Trophoblast cell (in vitro differentiated cells and primary cell): ENCODE results near the gene FBXW5.

Experiments used
- DNase-seq, 2 donors: peaks; one replicate each; pipeline ENCODE4 v3.0.0-alpha.2; 2016
- H2AFZ ChIP-seq: 2 replicates; pipeline ENCODE4 v1.6.1; 2013; ENCODE audit warnings: low read length, moderate library complexity, mild to moderate bottlenecking; ENCODE audit not compliant: insufficient read depth, poor library complexity
- H2AK5ac ChIP-seq: 2 replicates; pipeline ENCODE4 v1.6.1; 2013; ENCODE audit warnings: mild to moderate bottlenecking, low read length
- H2BK120ac ChIP-seq: 2 replicates; pipeline ENCODE4 v1.6.1; 2013; ENCODE audit warnings: low read length, mild to moderate bottlenecking, moderate library complexity; ENCODE audit not compliant: insufficient read depth, poor library complexity
- H2BK12ac ChIP-seq: 2 replicates; pipeline ENCODE4 v1.6.1; 2013; ENCODE audit warnings: mild to moderate bottlenecking, low read length, moderate library complexity
- H2BK5ac ChIP-seq: 2 replicates; pipeline ENCODE4 v1.6.1; 2013; ENCODE audit warnings: low read length, low read depth, moderate library complexity, mild to moderate bottlenecking; ENCODE audit not compliant: poor library complexity
- H3K14ac ChIP-seq: 2 replicates; pipeline ENCODE4 v1.6.1; 2013; ENCODE audit warnings: mild to moderate bottlenecking, low read length
- H3K18ac ChIP-seq: 2 replicates; pipeline ENCODE4 v1.6.1; 2013; ENCODE audit warnings: mild to moderate bottlenecking, low read length
- H3K23ac ChIP-seq: 2 replicates; pipeline ENCODE4 v1.6.1; 2013; ENCODE audit warnings: low read length
- H3K27ac ChIP-seq: 2 replicates; pipeline ENCODE4 v1.5.1; 2013; ENCODE audit warnings: low read depth, mild to moderate bottlenecking, inconsistent platforms, low read length, moderate library complexity
- H3K27me3 ChIP-seq: 2 replicates; pipeline ENCODE4 v1.6.1; 2013; ENCODE audit warnings: inconsistent platforms, mild to moderate bottlenecking, low read length, moderate library complexity; ENCODE audit not compliant: insufficient read depth
- H3K36me3 ChIP-seq, 2 experiments: 1 replicate in 1 of 2; 2 replicates in 1 of 2; pipeline ENCODE4 v1.6.1; 2013; ENCODE audit warnings: low read length in 2 of 2, mild to moderate bottlenecking in 2 of 2, moderate library complexity in 1 of 2; ENCODE audit not compliant: insufficient read depth in 2 of 2, control insufficient read depth in 1 of 2
- H3K4ac ChIP-seq: 2 replicates; pipeline ENCODE4 v1.6.1; 2013; ENCODE audit warnings: low read depth, mild to moderate bottlenecking, low read length, moderate library complexity
- H3K4me1 ChIP-seq, 2 experiments: 1 replicate in 1 of 2; 2 replicates in 1 of 2; pipeline ENCODE4 v1.6.1; 2013; ENCODE audit warnings: low read length in 2 of 2, mild to moderate bottlenecking in 2 of 2, moderate library complexity in 1 of 2; ENCODE audit not compliant: insufficient read depth in 2 of 2, control insufficient read depth in 1 of 2
- H3K4me2 ChIP-seq: 2 replicates; pipeline ENCODE4 v1.6.1; 2013; ENCODE audit warnings: inconsistent platforms, mild to moderate bottlenecking, low read length, moderate library complexity
- H3K4me3 ChIP-seq: 2 replicates; pipeline ENCODE4 v1.5.1; 2013; ENCODE audit warnings: mild to moderate bottlenecking, low read depth, low read length, inconsistent platforms
- H3K79me1 ChIP-seq: one replicate; pipeline ENCODE4 v1.6.1; 2013; ENCODE audit warnings: low read length
- H3K79me2 ChIP-seq: 2 replicates; pipeline ENCODE4 v1.6.1; 2013; ENCODE audit warnings: low read length, mild to moderate bottlenecking; ENCODE audit not compliant: control insufficient read depth, insufficient read depth, poor library complexity
- H3K9ac ChIP-seq: 2 replicates; pipeline ENCODE4 v1.6.1; 2013; ENCODE audit warnings: mild to moderate bottlenecking, low read length
- H3K9me3 ChIP-seq: 2 replicates; pipeline ENCODE4 v1.6.1; 2013; ENCODE audit warnings: low read depth, mild to moderate bottlenecking, control low read depth, inconsistent platforms, low read length; ENCODE audit not compliant: insufficient read depth
- H4K12ac ChIP-seq: 2 replicates; pipeline ENCODE4 v1.6.1; 2013; ENCODE audit warnings: low read depth, mild to moderate bottlenecking, low read length, moderate library complexity
- H4K8ac ChIP-seq: 2 replicates; pipeline ENCODE4 v1.6.1; 2013; ENCODE audit warnings: low read depth, mild to moderate bottlenecking, low read length, moderate library complexity
- H4K91ac ChIP-seq: one replicate; pipeline ENCODE4 v1.6.1; 2013; ENCODE audit warnings: low read depth, mild to moderate bottlenecking, low read length, moderate library complexity
- WGBS: extraction: QIAGEN DNeasy Blood & Tissue Kit; methylation state at CpG from one replicate; pipeline ENCODE4 v1.1.7; 2013; ENCODE audit warnings: missing lambda C conversion rate; ENCODE audit not compliant: insufficient read length, insufficient coverage; ENCODE audit errors: extremely low coverage; 5-methylcytosine and 5-hydroxymethylcytosine counted together

The FBXW5 gene

DNA sequence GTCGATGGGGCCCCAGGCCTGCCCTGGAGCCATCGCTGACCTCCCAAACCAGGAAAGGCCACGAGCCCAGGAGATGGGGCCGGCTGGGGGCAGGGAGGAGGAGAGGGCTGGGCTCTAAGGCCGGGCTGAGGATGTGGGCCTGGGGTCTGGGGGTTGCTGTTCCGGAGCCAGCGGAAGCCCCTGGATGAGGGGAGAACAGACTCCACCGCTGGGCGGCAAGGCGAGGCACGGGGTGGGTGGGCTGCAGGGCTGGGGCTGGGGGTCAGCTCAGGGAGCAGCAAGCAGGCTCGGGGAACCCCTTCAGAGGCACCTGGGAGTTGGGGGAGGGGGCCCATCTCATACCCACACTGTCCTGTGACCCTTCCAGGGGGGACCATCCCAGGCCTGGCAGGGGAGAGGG is 19.2 kb upstream of the FBXW5 start:
- H2BK12ac ChIP-seq = no peak overlapping the region
- no peak overlapping the region for H2AK5ac ChIP-seq
- DNase-seq = peak; percentile 13 to 17
- no peak overlapping the region for H4K8ac ChIP-seq
- H4K91ac ChIP-seq = peak overlapping the region; percentile 77
- H3K4me1 ChIP-seq = peaks cover 3% of the 10 kb centered on the region in 2 experiments
- H3K9me3 ChIP-seq = peaks cover 2% of the 10 kb centered on the region
- no peak overlapping the region for H4K12ac ChIP-seq
- H3K27ac ChIP-seq = no peak overlapping the region
- H3K14ac ChIP-seq = no peak overlapping the region
- H2BK5ac ChIP-seq = no peak overlapping the region
- no peak overlapping the region for H3K23ac ChIP-seq
- H3K9ac ChIP-seq = no peak overlapping the region
- no CpG with 5 or more reads among the region's 12 CpGs for WGBS
- peak overlapping the region; percentile 37 for H2BK120ac ChIP-seq
- no peak overlapping the region for H2AFZ ChIP-seq
- H3K79me1 ChIP-seq = peaks cover 12% of the 10 kb centered on the region
- no peaks in the 10 kb centered on the region for H3K27me3 ChIP-seq
- H3K79me2 ChIP-seq = no peaks in the 10 kb centered on the region
- no peaks in the 10 kb centered on the region for H3K36me3 ChIP-seq
- H3K4ac ChIP-seq = no peak overlapping the region
- no peak overlapping the region for H3K4me3 ChIP-seq
- no peak overlapping the region for H3K18ac ChIP-seq
- no peak overlapping the region for H3K4me2 ChIP-seq

DNA sequence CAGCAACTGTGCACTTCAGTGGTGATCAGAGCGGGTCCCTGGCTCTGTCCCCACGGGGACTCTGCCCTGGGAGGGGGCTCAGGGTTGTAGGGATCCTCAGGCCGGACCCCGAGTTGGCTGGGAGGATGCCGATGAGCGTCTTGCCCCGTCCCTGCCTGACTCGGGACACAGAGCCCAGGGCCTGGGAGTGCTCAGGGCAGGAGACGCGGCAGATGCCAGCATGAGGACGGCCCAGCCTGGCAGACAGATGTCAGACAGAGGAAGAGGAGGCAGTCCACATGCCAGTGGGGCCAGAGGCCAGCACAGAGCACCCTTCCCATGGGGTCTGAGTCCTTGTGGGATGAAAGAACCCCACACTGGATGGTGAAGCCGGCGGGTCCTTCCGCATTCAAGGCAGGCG is 18.8 kb upstream of the FBXW5 start:
- Histone ChIP-seq H3K27me3 (no peaks in the 10 kb centered on the region), H2BK12ac (peak overlapping the region; percentile 23), H2BK120ac (no peak overlapping the region), H4K12ac (no peak overlapping the region), H4K91ac (peak overlapping the region; percentile 77), H2AFZ (no peak overlapping the region), H3K18ac (peak overlapping the region; percentile 11), H2AK5ac (no peak overlapping the region), H4K8ac (no peak overlapping the region), H3K9me3 (peaks cover 3% of the 10 kb centered on the region), H3K4me3 (no peak overlapping the region), H3K23ac (no peak overlapping the region), H2BK5ac (peak overlapping the region; percentile 31), H3K4ac (no peak overlapping the region), H3K4me1 (peaks cover 3% of the 10 kb centered on the region in 2 experiments), H3K14ac (no peak overlapping the region), H3K36me3 (no peaks in the 10 kb centered on the region), H3K27ac (no peak overlapping the region), H3K9ac (no peak overlapping the region), H3K79me2 (no peaks in the 10 kb centered on the region), H3K79me1 (peaks cover 12% of the 10 kb centered on the region), H3K4me2 (no peak overlapping the region)
- WGBS = no CpG with 5 or more reads among the region's 15 CpGs
- DNase-seq = no peak

DNA sequence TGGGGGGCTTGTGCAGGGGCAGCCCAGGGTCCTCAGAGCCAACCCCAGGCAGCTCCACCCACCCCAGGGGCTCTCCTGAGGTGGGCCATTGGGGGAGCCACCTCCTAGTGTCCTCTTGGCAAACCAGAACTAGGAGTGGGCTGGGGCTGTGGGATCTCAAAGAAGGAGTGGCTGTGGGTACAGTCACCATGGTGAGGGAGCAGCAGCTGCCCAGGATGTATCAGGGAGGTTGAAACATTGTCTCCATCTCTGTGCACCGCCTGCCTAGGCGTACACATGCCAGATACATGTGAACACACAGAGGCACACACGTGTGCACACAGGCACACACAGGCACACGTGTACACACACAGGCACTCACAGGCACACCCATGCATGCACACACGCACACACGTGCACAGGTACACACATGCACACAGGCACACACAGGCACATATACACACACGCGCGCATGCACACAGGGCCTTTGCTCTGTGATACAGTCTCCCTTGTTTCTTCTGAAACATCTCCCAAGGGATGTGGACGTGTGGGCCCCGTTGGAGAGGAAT is 18.2 kb upstream of the FBXW5 start:
- no CpG with 5 or more reads among the region's 11 CpGs for WGBS
- DNase-seq = no peak
- H3K4ac ChIP-seq = no peak overlapping the region

DNA sequence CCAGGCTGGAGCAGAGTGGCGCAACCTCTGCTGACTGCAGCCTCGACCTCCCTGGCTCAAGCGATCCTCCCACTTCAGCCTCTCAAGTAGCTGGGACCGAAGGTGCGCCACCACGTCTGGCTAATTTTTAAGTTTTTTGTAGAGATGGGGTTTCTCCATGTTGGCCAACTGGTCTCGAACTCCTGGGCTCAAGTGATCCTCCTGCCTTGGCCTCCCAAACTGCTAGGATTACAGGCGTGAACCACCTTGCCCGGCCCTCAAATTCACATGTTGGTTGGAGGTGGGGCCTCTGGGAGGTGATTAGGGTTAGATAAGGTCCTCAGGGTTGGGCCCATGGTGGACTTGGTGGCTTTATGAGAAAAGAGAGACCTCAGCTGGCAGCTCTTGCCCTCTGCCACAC is 17.6 kb upstream of the FBXW5 start:
- no peak overlapping the region for H3K4ac ChIP-seq

More for the DNA sequence above, 18.2 kb upstream of the FBXW5 start:
- Histone ChIP-seq H3K79me2 (no peaks in the 10 kb centered on the region), H3K4me3 (peak overlapping the region; percentile 32), H3K27ac (no peak overlapping the region), H3K27me3 (no peaks in the 10 kb centered on the region), H4K8ac (no peak overlapping the region), H4K91ac (peak overlapping the region; percentile 13), H2BK12ac (no peak overlapping the region), H3K14ac (no peak overlapping the region), H2BK120ac (no peak overlapping the region), H4K12ac (no peak overlapping the region), H3K36me3 (no peaks in the 10 kb centered on the region), H3K4me2 (no peak overlapping the region), H3K9me3 (peaks cover 7% of the 10 kb centered on the region), H2AK5ac (no peak overlapping the region), H3K23ac (no peak overlapping the region), H3K9ac (no peak overlapping the region), H3K4me1 (peaks cover 3% of the 10 kb centered on the region in 2 experiments), H2AFZ (no peak overlapping the region), H3K18ac (no peak overlapping the region), H2BK5ac (no peak overlapping the region), H3K79me1 (peaks cover 12% of the 10 kb centered on the region)

More for the DNA sequence above, 17.6 kb upstream of the FBXW5 start:
- no peak overlapping the region for H4K8ac ChIP-seq
- no peak overlapping the region for H2BK5ac ChIP-seq
- H4K12ac ChIP-seq = no peak overlapping the region
- no peak overlapping the region for H3K18ac ChIP-seq
- no peaks in the 10 kb centered on the region for H3K36me3 ChIP-seq
- WGBS = no CpG with 5 or more reads among the region's 9 CpGs
- no peak overlapping the region for H2AK5ac ChIP-seq
- H3K79me1 ChIP-seq = peaks cover 12% of the 10 kb centered on the region
- H4K91ac ChIP-seq = peak overlapping the region; percentile 88
- peak overlapping the region; percentile 17 for H2BK120ac ChIP-seq
- no peak overlapping the region for H3K23ac ChIP-seq
- no peak overlapping the region for H3K4me2 ChIP-seq
- peaks cover 3% of the 10 kb centered on the region in 2 experiments for H3K4me1 ChIP-seq
- H3K79me2 ChIP-seq = no peaks in the 10 kb centered on the region
- no peak overlapping the region for H3K14ac ChIP-seq
- peaks cover 8% of the 10 kb centered on the region for H3K9me3 ChIP-seq
- no peak overlapping the region for H3K9ac ChIP-seq
- H3K27ac ChIP-seq = no peak overlapping the region
- no peak for DNase-seq
- no peaks in the 10 kb centered on the region for H3K27me3 ChIP-seq
- H3K4me3 ChIP-seq = no peak overlapping the region
- H2AFZ ChIP-seq = no peak overlapping the region
- H2BK12ac ChIP-seq = no peak overlapping the region
